ENCODE measurements around the gene FMOD.

The FMOD gene

GRCh38 chr1:203360547-203361185 lies 9.7 kb upstream of the FMOD start:
- DNase-seq: no peak

GRCh38 chr1:203359010-203359571 lies 8.2 kb upstream of the FMOD start:
- no peak for DNase-seq

DNA sequence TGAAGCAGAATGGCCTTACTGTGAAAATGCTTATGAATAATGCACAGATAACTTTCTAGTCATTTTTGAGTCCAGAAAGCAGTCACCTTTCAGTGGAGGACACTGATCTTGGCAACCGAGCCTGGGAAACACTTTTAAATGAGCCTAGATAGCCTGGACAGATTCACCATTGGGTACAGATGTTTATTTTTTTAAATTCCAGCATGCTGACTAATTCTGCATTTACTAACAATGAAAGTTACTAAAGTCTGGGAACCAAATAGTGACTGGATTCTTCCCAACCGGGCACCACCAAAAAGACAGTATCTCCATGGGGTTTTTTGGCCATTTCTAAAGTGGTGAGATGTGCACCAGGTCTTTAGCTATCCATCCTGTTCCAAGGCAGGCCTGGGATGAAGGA lies 3.3 kb upstream of the FMOD start:
- no peak for DNase-seq

- DNase-seq: no peak
These were observed 2.6 kb upstream of the FMOD start for GRCh38 chr1:203353486-203353885.

DNA sequence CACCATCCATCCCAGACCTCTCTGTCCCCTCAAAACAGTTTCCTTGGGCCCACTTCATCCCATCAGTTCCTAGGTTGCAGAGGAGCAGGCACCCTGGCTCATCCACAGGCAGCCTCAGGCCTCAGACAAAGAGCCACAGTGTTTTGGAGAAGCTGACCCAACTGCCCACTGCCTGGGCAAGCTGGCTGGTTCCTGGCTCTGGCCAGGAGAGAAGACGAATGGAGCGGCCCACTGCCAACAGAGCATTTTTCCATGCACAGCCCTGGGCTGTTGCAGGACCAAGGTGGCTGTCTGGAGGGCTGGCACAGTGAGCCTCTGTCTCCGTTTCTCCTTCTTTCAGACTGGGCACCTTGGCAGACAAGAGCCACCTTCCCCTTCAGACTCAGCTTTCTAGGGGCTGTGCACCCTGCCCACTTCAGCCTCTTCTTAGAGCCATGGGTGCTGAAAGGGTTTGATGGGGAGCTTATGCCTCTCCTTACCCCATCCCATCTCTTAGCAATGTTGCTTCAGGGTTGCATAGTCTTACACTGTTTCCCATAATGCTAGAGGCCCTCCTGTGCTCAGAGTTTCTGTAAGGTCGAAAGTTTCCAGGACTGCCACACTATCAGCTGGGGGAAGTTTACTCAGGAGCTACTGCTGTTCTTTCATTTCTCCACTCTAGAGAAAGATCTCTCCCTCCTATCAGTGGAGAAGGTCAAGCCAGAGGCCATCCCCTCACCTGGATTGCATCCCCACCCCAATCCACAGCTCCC lies 973 bp downstream of the FMOD start:
- no peak for DNase-seq

DNA sequence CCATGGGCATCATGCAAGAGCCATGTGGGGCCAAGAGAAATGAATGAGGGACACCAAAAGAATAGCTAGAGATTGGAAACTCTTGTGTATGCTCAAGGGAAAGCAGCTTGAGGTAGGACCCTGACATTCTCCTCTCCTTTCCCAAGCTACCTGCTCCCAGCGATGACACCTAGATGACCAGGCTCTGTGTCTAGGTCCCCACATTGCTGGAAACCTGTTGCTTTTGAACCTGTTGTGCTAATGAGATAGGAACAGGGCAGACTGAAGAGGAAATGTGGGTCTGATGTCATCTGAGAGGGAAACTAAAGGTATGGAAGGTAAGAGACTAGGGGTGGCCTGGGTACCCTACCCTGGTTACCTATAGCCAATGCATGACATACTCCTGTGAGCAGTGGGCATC lies 1.8 kb downstream of the FMOD start:
- no peak for DNase-seq

DNA sequence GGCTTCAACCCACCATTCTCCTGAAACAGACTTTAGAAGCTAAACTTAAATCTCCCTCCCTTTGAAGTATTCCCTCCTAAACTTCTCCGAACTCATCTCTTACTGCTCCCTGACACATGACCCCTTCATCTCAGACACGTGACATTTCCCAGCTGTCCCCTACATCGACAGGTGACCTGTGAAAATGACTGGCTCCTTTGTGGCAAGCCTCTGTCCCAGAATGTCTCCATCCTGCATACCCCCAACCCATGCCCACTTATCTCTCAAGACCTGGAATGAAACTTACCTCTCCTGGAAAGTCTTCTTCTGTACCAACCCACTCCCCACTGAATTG lies 4.2 kb downstream of the FMOD start:
- no peak for DNase-seq

GRCh38 chr1:203346060-203346768 lies 4.7 kb downstream of the FMOD start:
- peak; percentile 47 for DNase-seq

DNA sequence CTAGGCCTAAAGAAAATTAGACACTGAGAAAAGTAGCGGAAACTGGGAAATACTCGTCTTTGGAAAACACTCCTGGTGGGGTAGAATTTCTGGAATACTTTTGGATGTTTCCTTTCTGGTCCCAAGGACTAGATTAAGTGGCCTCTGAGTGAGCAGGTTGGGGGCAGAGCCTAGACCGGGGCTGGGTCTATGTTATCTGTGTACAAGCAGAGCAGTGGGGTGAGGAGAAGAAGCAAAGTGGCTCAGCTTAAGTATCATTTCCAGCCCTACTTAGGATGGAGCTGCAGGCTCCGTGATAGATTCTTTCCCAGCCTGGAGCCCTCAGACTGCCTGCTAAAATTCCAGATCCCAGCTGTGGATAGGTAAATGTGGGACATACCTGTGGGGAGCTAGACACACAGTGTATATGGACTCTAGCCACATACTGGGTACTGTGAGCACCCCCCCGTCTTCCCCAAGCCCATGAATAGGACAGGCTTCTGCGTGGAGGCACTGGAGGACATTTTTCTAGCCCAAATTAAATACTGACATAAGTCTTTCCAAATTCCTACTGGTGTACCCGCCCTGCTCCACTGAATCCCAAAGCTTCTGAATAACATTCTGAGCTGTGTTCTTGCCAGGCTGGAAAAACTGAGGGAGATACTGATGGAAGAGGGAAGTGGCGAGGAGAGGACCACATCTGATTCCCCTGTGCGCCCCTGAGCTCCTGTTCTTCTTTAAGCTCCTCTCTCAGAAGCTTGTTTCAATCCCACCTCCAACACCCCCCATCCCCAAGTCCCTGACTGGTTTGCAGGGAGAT lies 6.8 kb downstream of the FMOD start:
- DNase-seq: no peak

- no peak for DNase-seq
These were observed 8.6 kb downstream of the FMOD start for GRCh38 chr1:203342192-203342940.

DNA sequence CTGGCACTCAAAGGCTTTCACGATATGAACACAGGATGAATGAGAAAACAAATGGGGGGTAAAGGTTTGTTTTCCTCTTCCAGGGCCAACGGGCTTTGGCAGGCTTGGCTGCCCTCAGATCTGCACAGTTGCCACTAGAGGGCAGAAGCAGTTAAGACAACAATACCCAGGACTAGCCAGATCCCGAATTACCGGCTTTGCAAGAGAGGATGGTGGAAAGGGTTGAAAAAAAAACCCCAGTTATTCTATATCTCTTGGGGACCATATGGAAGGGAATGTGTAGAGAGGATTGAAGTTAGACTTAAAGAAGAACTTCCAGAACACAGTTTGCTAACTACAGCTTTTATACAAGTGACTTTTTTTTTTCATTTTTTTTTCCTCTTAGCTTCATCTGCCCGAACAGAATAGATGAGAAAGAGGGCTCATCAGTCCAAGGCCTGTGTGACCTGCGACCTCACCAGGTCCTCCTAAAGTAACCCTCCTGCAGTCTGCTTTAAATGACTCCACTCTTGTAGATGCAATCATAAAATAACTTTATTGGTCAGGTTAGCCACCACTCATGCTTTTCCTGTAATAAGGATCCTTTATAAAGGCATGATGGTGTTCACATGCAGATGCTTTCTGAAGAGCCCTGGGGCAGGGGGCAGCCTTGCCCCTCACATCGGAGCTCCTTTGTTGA lies 10.7 kb downstream of the FMOD start:
- peak; percentile 79 for DNase-seq

DNA sequence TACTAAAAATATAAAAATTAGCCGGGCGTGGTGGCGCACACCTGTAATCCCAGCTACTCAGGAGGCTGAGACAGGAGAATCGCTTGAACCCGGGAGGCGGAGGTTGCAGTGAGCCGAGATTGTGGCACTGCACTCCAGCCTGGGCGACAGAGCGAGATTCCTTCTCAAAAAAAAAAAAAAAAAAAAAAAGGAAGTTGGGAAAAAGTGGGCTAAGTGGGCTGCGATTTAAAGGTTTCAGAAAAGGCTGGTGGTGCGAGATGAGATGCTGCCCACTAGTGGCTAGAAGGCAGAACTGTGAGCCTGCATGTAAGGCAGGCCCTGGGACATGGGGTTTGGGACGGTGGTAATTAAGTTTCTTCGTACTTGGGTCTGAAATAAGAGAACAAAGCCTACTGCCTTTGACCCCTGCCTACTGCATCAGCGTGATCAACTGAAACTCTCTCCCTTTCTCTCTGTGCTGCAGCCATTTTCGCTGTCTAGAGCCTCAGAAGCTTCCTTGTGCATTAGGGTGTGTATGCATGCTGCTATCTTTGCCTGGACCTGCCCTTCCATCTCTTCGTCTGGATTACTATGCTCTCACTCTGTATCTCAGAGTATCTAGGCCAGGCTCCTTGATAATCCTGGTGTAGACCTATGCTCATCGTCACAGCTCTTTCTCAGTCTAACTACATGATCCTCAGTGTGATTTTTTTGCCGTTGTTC lies 12.4 kb downstream of the FMOD start:
- DNase-seq: peak; percentile 44

- no peak for DNase-seq
These were observed 14.8 kb downstream of the FMOD start for GRCh38 chr1:203336097-203336496.

DNA sequence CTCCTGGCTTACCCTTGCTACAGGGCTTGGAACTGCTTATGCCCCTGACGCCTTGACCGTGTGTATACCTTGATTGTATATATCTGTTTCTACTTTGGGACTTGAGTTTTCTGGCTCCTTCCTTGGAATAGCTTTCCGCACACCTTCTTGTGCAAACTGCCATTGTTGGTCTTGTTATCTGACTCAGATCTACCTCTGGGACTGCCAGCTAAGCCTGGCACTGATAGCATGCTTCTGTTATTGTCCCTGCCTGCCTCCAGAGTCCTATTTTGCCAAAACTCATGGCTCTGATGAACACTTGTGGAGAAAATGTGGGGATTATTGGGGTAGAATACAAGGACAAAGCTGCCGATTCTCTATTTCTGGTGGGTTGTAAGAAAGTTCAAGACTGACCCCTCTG lies 15.4 kb downstream of the FMOD start:
- DNase-seq: no peak

- DNase-seq: no peak
These were observed 19.7 kb downstream of the FMOD start for GRCh38 chr1:203331224-203331623.

DNA sequence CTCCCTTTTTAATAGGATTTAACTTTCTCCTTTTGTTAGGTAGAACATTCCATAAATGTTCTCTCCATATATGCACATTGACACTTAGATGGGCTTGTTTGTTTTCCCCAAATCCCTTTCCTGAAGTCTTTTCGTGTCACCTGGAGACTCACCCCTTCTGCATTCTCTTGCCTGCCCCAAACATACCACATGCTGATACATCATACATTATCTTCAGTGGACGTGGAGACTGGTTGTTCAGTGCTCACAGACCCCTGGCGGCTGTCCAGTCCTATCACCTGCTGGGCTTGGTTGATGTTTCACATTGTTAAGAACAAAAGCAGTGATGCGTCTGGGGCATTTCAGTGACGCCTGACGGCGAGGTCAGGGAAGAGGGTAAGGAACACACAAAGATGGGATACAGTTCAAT lies 22.2 kb downstream of the FMOD start:
- DNase-seq: peak; percentile 56

DNA sequence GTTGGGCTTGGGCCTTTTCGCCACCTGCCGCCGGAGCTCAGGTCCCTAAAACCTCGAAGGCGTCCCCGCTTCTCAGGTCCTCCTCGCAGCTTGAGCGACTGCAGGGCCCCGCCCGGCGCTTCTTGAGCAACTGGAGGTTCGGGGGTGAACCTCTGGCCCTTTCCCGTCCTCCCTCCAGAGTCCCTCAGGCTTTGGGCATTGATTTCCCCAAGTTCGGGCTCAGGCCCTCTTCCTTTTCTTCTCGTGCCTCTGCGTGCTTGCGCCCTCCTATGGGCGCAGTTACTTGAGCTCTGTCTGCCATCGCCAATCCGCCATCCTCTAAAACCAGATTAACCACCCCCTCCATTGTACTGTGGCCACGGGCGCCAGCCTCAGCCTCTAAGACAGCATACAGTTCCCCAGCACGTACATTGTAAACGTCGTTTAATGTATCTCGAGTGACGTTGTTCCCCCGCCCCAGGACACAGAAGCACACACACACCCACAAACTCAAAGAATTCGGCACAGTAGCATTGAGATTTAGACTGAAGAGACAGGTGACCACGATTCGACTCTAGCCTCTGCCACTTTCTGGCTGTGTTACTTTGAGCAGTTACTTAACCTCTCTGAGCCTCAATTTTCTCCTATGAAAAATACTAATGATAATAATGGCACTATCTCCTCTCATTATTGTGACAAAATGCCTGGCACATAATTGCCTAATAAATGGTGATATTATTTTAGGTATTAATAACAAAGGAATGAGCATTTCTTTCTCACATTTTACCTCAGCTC lies 23.1 kb downstream of the FMOD start:
- DNase-seq: no peak

GRCh38 chr1:203326830-203327683 lies 23.9 kb downstream of the FMOD start:
- peak; percentile 86 for DNase-seq

- DNase-seq: no peak
These were observed 25.4 kb downstream of the FMOD start for GRCh38 chr1:203325418-203326091.

Measured in NCI-H2227 treated with DMSO at 0.1 percent for 48 hours (cell line).